ENCODE measurements around the gene RBP2. TPM values are rescaled to one million over a fixed set of nuclear protein-coding genes. Genes with fewer than 3 reads are reported as not detected.

The RBP2 gene
- polyA plus RNA-seq, 1 donor from 2014 or later: not detected

DNA sequence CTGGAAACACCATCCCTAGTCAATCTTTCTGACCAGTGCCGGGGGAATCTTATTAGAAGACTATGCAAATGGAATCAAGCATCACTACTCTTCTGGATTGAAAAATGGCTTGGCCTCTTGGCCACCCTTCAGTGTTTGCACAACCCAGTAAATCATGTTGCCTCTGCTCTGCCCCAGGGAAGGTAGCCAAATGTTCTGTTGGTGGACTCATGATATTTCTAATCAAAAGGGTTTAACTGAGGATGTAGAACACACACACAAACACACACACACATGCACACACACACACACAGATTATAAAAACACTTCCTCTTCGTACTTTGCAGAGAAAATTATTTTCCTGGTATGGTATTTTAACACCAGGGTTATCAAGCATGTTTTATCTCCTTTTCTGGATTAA is 7.9 kb downstream of the RBP2 start:
- H3K27ac ChIP-seq (ENCODE audit: low read length): no peak overlapping the region
- no peaks in the 10 kb centered on the region for H3K79me2 ChIP-seq (replicated peaks; ENCODE audit: insufficient read depth, low read length)
- H3K4me3 ChIP-seq (ENCODE audit: low read length): no peak overlapping the region
- H3K4me2 ChIP-seq (ENCODE audit: low read length): no peak overlapping the region
- H2AFZ ChIP-seq (ENCODE audit: low read depth, low read length): no peak overlapping the region
- H3K36me3 ChIP-seq (ENCODE audit: insufficient read depth, low read length): no peaks in the 10 kb centered on the region
- no peaks in the 10 kb centered on the region for H3F3A ChIP-seq (ENCODE audit: insufficient read depth, low read length, poor library complexity, severe bottlenecking)
- H4K20me1 ChIP-seq (ENCODE audit: insufficient read depth): no peaks in the 10 kb centered on the region
- no peaks in the 10 kb centered on the region for H3K9me3 ChIP-seq (ENCODE audit: low read length)
- no peak overlapping the region for H3K9ac ChIP-seq (ENCODE audit: low read length)
- no peak for TF ChIP-seq CTCF (IDR thresholded peaks at IDR 0.05; ENCODE audit: poor library complexity, severe bottlenecking)
- H3K9me2 ChIP-seq (ENCODE audit: insufficient read depth, low read length): no peaks in the 10 kb centered on the region
- H3K27me3 ChIP-seq (ENCODE audit: insufficient read depth, low read depth, low read length): no peaks in the 10 kb centered on the region

DNA sequence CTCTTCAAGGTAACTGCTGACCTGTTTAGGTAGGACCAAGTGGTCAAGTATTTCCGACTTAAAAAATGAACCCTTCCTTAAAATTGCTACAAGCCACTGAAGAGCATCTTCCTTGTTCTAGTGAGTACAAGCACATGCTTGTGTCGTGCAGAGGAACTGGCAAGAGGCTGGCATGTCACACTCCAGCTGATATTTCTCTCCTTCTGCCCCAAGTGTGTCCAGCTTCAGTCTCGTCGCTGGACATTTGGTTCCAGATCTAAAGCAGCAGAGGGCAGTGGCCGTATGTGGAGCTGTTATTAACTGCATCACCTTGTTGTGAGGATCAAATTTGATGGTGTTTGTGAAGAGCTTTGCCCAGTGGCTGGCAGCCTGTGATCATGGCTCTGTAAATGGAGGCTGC is 10.0 kb downstream of the RBP2 start:
- no peak overlapping the region for H3K9ac ChIP-seq (ENCODE audit: low read length)
- H3K9me2 ChIP-seq (ENCODE audit: insufficient read depth, low read length): no peaks in the 10 kb centered on the region
- H3K79me2 ChIP-seq (replicated peaks; ENCODE audit: insufficient read depth, low read length): no peaks in the 10 kb centered on the region
- no peaks in the 10 kb centered on the region for H3K36me3 ChIP-seq (ENCODE audit: insufficient read depth, low read length)
- no peaks in the 10 kb centered on the region for H3K27me3 ChIP-seq (ENCODE audit: insufficient read depth, low read depth, low read length)
- no peak overlapping the region for H3K4me3 ChIP-seq (ENCODE audit: low read length)
- H3K4me2 ChIP-seq (ENCODE audit: low read length): no peak overlapping the region
- H3K9me3 ChIP-seq (ENCODE audit: low read length): no peaks in the 10 kb centered on the region
- no peak overlapping the region for H3K27ac ChIP-seq (ENCODE audit: low read length)
- no peaks in the 10 kb centered on the region for H4K20me1 ChIP-seq (ENCODE audit: insufficient read depth)
- H3F3A ChIP-seq (ENCODE audit: insufficient read depth, low read length, poor library complexity, severe bottlenecking): no peaks in the 10 kb centered on the region
- H2AFZ ChIP-seq (ENCODE audit: low read depth, low read length): no peak overlapping the region
- TF ChIP-seq REST (IDR thresholded peaks at IDR 0.05; ENCODE audit: borderline replicate concordance) (no peak), CTCF (IDR thresholded peaks at IDR 0.05; ENCODE audit: poor library complexity, severe bottlenecking) (no peak), TAF1 (IDR thresholded peaks at IDR 0.05; ENCODE audit: low read depth) (no peak)

DNA sequence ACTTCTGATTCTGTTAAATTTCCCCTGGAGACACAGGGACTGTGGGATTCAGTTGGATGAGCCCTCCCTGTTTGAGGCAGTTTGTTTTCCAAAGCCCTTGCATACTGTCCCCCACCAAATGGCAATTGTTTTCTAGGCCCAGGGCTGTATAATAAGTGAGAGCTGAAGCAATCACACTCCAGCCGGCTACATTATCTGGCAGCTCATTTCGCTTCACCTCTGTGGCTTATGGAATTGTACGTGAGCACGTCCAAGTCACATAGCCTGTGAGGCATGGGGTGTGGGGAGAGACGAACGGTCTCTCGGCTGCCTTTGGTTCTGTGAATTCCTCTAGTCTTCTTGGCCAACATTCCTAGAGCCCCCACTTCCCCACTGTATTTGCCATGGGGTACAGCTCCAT is 10.7 kb downstream of the RBP2 start:
- H3K79me2 ChIP-seq (replicated peaks; ENCODE audit: insufficient read depth, low read length): no peaks in the 10 kb centered on the region
- no peak overlapping the region for H2AFZ ChIP-seq (ENCODE audit: low read depth, low read length)
- H4K20me1 ChIP-seq (ENCODE audit: insufficient read depth): no peaks in the 10 kb centered on the region
- TF ChIP-seq CTCF (IDR thresholded peaks at IDR 0.05; ENCODE audit: poor library complexity, severe bottlenecking) (no peak), SMC3 (conservative IDR thresholded peaks at IDR 0.05; ENCODE audit: poor library complexity) (no peak), REST (IDR thresholded peaks at IDR 0.05; ENCODE audit: borderline replicate concordance) (no peak), EZH2 (IDR thresholded peaks at IDR 0.05; ENCODE audit: borderline replicate concordance, insufficient read depth, low read length, poor library complexity, severe bottlenecking) (no peak), RAD21 (conservative IDR thresholded peaks at IDR 0.05) (no peak), POLR2AphosphoS5 (IDR thresholded peaks at IDR 0.05) (no peak), MXI1 (conservative IDR thresholded peaks at IDR 0.05; ENCODE audit: poor library complexity, severe bottlenecking) (no peak), EP300 (conservative IDR thresholded peaks at IDR 0.05; ENCODE audit: poor library complexity, severe bottlenecking) (no peak), TAF1 (IDR thresholded peaks at IDR 0.05; ENCODE audit: low read depth) (no peak)
- no peaks in the 10 kb centered on the region for H3K9me3 ChIP-seq (ENCODE audit: low read length)
- no peaks in the 10 kb centered on the region for H3F3A ChIP-seq (ENCODE audit: insufficient read depth, low read length, poor library complexity, severe bottlenecking)
- H3K9ac ChIP-seq (ENCODE audit: low read length): no peak overlapping the region
- no peak overlapping the region for H3K4me3 ChIP-seq (ENCODE audit: low read length)
- H3K27ac ChIP-seq (ENCODE audit: low read length): no peak overlapping the region
- no peak overlapping the region for H3K4me2 ChIP-seq (ENCODE audit: low read length)
- no peaks in the 10 kb centered on the region for H3K27me3 ChIP-seq (ENCODE audit: insufficient read depth, low read depth, low read length)
- no peaks in the 10 kb centered on the region for H3K36me3 ChIP-seq (ENCODE audit: insufficient read depth, low read length)
- H3K9me2 ChIP-seq (ENCODE audit: insufficient read depth, low read length): no peaks in the 10 kb centered on the region
